Upper lobe of right lung (tissue), 1 donor: Measurements from ENCODE around the gene ZFP36L1. TPM values are rescaled to one million over a fixed set of nuclear protein-coding genes. Genes with fewer than 3 reads are reported as not detected.

Experiments
- ATAC-seq: fragments of 200-7000 bp; cut with Tn5 transposase; one replicate; pipeline ENCODE4 v1.9.1; 2020; ENCODE audit warnings: mild to moderate bottlenecking, moderate library complexity
- DNase-seq: peaks from one replicate; pipeline ENCODE4 v3.0.0-alpha.2; 2020
- H3K27ac ChIP-seq: fragments of 200-600 bp; one replicate; pipeline ENCODE4 v1.8.0; 2022
- H3K27me3 ChIP-seq: fragments of 200-600 bp; one replicate; pipeline ENCODE4 v1.8.0; 2022; ENCODE audit warnings: mild to moderate bottlenecking
- H3K36me3 ChIP-seq: fragments of 200-600 bp; one replicate; pipeline ENCODE4 v1.8.0; 2022
- H3K4me1 ChIP-seq: fragments of 200-600 bp; one replicate; pipeline ENCODE4 v1.8.0; 2022
- H3K4me3 ChIP-seq: fragments of 200-600 bp; one replicate; pipeline ENCODE4 v1.8.0; 2022; ENCODE audit warnings: mild to moderate bottlenecking
- H3K9me3 ChIP-seq: fragments of 200-600 bp; one replicate; pipeline ENCODE4 v1.8.0; 2022
- CTCF ChIP-seq: fragments of 200-600 bp; IDR thresholded peaks from one replicate; pipeline ENCODE4 v1.8.0; 2022; ENCODE audit warnings: antibody characterized with exemption
- intact Hi-C: fragments of 100-400 bp; cut with DNase I; formaldehyde crosslinking; loops from one replicate; pipeline ENCODE4 v1.11.0; 2022
- total RNA-seq: library from RNA; stranded (reverse); fragmentation: NEBNext Ultra II Directional; extraction: Animal tissue kit (Norgen Biotek cat#: 25700); gene quantifications from one replicate; pipeline ENCODE4 v1.2.1, GENCODE V29; 2021
- donor health status: DM: no; HTN: yes; CAD: no; lungs with severe emphysema.

The ZFP36L1 gene
- total RNA-seq, 1 donor from 2014 or later: 187 TPM

- Histone ChIP-seq H3K27ac (peak overlapping the region; percentile 71), H3K4me1 (peaks cover 25% of the 10 kb centered on the region), H3K36me3 (no peaks in the 10 kb centered on the region), H3K9me3 (no peaks in the 10 kb centered on the region), H3K27me3 (no peaks in the 10 kb centered on the region), H3K4me3 (no peak overlapping the region)
- intact Hi-C loops: no loop called here
- peak; percentile 44 for DNase-seq
- TF ChIP-seq CTCF: no peak
- ATAC-seq: peak; percentile 59
Measured at GRCh38 chr14:68771631-68772030, 21.2 kb downstream of the ZFP36L1 start.

- H3K9me3 ChIP-seq: no peaks in the 10 kb centered on the region
Measured at GRCh38 chr14:68770553-68771286, 22.1 kb downstream of the ZFP36L1 start.

GRCh38 chr14:68770051-68770450, 22.8 kb downstream of the ZFP36L1 start:
- no peaks in the 10 kb centered on the region for H3K27me3 ChIP-seq
- no peak for ATAC-seq
- H3K4me3 ChIP-seq: no peak overlapping the region
- no peak overlapping the region for H3K27ac ChIP-seq
- H3K4me1 ChIP-seq: peaks cover 19% of the 10 kb centered on the region
- no peaks in the 10 kb centered on the region for H3K9me3 ChIP-seq
- peak; percentile 36 for DNase-seq
- TF ChIP-seq CTCF: no peak
- H3K36me3 ChIP-seq: no peaks in the 10 kb centered on the region
- intact Hi-C loops: no loop called here

More at GRCh38 chr14:68770553-68771286, 22.1 kb downstream of the ZFP36L1 start:
- H3K27me3 ChIP-seq: no peaks in the 10 kb centered on the region
- peak overlapping the region; percentile 71 for H3K27ac ChIP-seq
- H3K4me1 ChIP-seq: peaks cover 19% of the 10 kb centered on the region
- H3K36me3 ChIP-seq: no peaks in the 10 kb centered on the region
- ATAC-seq (no peak), DNase-seq (peak; percentile 37)
- no peak for TF ChIP-seq CTCF
- no peak overlapping the region for H3K4me3 ChIP-seq
- intact Hi-C loops: no loop called here

- Histone ChIP-seq H3K27me3 (no peaks in the 10 kb centered on the region), H3K4me1 (peaks cover 27% of the 10 kb centered on the region), H3K36me3 (no peaks in the 10 kb centered on the region), H3K9me3 (no peaks in the 10 kb centered on the region), H3K4me3 (no peak overlapping the region), H3K27ac (no peak overlapping the region)
- intact Hi-C loops: no loop called here
- peak; percentile 53 for DNase-seq
- ATAC-seq: peak; percentile 13
- TF ChIP-seq CTCF: no peak
Measured at GRCh38 chr14:68768316-68768715, 24.6 kb downstream of the ZFP36L1 start.

- Histone ChIP-seq H3K27me3 (no peaks in the 10 kb centered on the region), H3K4me1 (peaks cover 32% of the 10 kb centered on the region), H3K36me3 (no peaks in the 10 kb centered on the region), H3K27ac (no peak overlapping the region), H3K4me3 (no peak overlapping the region), H3K9me3 (no peaks in the 10 kb centered on the region)
- intact Hi-C loops: no loop called here
- DNase-seq (peak; percentile 39), ATAC-seq (no peak)
- no peak for TF ChIP-seq CTCF
Measured at GRCh38 chr14:68767248-68767645, 25.6 kb downstream of the ZFP36L1 start.
